ENCODE data around the gene P2RY8.
"Not testable (repeated sequence)": the region's sequence is repeated elsewhere in the genome, so short reads cannot be mapped to it uniquely, and the experiment has no call there.

P2RY8 gene

GRCh38 chrX:1462110-1462509 lies 74.9 kb downstream of the P2RY8 start:
- no peak for DNase-seq

GRCh38 chrX:1455948-1456280 lies 81.1 kb downstream of the P2RY8 start:
- DNase-seq: no peak

GRCh38 chrX:1453951-1454785 lies 82.8 kb downstream of the P2RY8 start:
- DNase-seq: no peak

- DNase-seq: no peak
Measured at GRCh38 chrX:1453395-1453783, 83.6 kb downstream of the P2RY8 start.

GRCh38 chrX:1452516-1453394 lies 84.2 kb downstream of the P2RY8 start, which contains the start of gene ASMTL:
Gene ASMTL (minus strand): TSS chrX:1452909. CDS start chrX:1452840, 69 bp downstream.
- no peak for DNase-seq

- DNase-seq: no peak
Measured at GRCh38 chrX:1451661-1452515, 85.1 kb downstream of the P2RY8 start.

- DNase-seq: no peak
Measured at GRCh38 chrX:1451251-1451660, 85.7 kb downstream of the P2RY8 start.

GRCh38 chrX:1450361-1451161 lies 86.4 kb downstream of the P2RY8 start:
- no peak for DNase-seq

GRCh38 chrX:1449823-1450149 lies 87.2 kb downstream of the P2RY8 start:
- no peak for DNase-seq

GRCh38 chrX:1449036-1449822 lies 87.8 kb downstream of the P2RY8 start:
- DNase-seq: no peak

- DNase-seq: not testable (repeated sequence)
Measured at GRCh38 chrX:1448573-1449001, 88.4 kb downstream of the P2RY8 start.

- not testable (repeated sequence) for DNase-seq
Measured at GRCh38 chrX:1447969-1448572, 88.9 kb downstream of the P2RY8 start.

- not testable (repeated sequence) for DNase-seq
Measured at GRCh38 chrX:1446984-1447968, 89.7 kb downstream of the P2RY8 start.

- no peak for DNase-seq
Measured at GRCh38 chrX:1444561-1445500, 92.2 kb downstream of the P2RY8 start.

GRCh38 chrX:1443496-1444075 lies 93.4 kb downstream of the P2RY8 start:
- no peak for DNase-seq

GRCh38 chrX:1442724-1443367 lies 94.1 kb downstream of the P2RY8 start:
- DNase-seq: no peak

GRCh38 chrX:1442016-1442665 lies 94.8 kb downstream of the P2RY8 start:
- no peak for DNase-seq

Measured in Kasumi-1 (cell line).